ENCODE measurements around the gene HECTD1.
"Not testable (repeated sequence)": the region's sequence is repeated elsewhere in the genome, so short reads cannot be mapped to it uniquely, and the experiment has no call there.

The HECTD1 gene

DNA sequence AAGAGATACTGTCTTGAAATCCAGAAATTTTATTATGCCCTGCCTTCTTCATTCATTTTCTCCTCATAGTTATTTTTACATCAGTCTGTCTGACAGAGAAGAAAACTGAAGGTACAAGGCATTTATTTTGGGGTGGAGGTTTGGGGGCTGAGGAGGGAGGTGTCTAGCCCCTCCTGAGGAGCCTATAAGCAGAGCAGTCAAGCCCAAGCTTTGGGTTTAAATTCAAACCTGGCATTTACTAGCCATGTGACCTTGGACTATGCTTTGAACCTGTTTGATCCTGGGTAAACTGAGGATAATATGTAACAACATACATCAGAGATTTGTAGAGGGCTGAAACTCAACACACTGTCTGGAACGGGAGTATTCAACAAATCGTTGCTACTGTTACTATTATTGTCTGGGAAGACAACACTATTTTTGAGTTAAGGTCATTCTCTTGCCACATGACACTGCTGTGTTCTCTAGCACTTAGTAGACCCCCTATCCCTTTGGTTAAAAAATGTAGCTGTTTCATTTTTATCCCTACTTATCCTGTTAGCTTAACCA lies 115.4 kb downstream of the HECTD1 start:
- Histone ChIP-seq H3K27ac (ENCODE audit: low read length, poor library complexity, severe bottlenecking) (no peak overlapping the region), H3K79me1 (replicated peaks; ENCODE audit: low read length, poor library complexity, severe bottlenecking) (no peaks in the 10 kb centered on the region), H2BK12ac (ENCODE audit: low read length in 2 of 2) (no peak overlapping the region), H3K9me3 (ENCODE audit: control insufficient read depth, low read length) (no peaks in the 10 kb centered on the region), H3K27me3 (ENCODE audit: control insufficient read depth in 1 of 2, insufficient read depth in 1 of 2, low read length in 2 of 2) (no peaks in the 10 kb centered on the region), H3K18ac (ENCODE audit: low read depth in 1 of 2, low read length in 2 of 2) (no peak overlapping the region), H2BK5ac (ENCODE audit: low read depth, low read length, poor library complexity, severe bottlenecking) (no peak overlapping the region), H2BK15ac (ENCODE audit: low read depth, poor library complexity, severe bottlenecking) (no peak overlapping the region), H4K8ac (ENCODE audit: low read length) (no peak overlapping the region), H2BK120ac (ENCODE audit: low read depth, low read length) (no peak overlapping the region), H3K23ac (ENCODE audit: low read length in 2 of 2) (no peak overlapping the region), H3K4me1 (ENCODE audit: control insufficient read depth, insufficient read depth, low read depth, low read length) (no peaks in the 10 kb centered on the region), H3K14ac (ENCODE audit: low read length in 2 of 2) (no peak overlapping the region), H4K91ac (ENCODE audit: low read length) (no peak overlapping the region), H2AK5ac (ENCODE audit: low read length, severe bottlenecking) (no peak overlapping the region), H3K4me3 (ENCODE audit: insufficient read depth in 1 of 2, low read depth in 1 of 2, low read length in 2 of 2) (no peak overlapping the region), H3K36me3 (ENCODE audit: control insufficient read depth in 1 of 2, insufficient read depth in 2 of 2, low read depth in 1 of 2, low read length in 2 of 2) (peaks cover 3 to 16% of the 10 kb centered on the region in 2 experiments), H3K9ac (ENCODE audit: low read length) (no peak overlapping the region), H3K4me2 (ENCODE audit: low read length, poor library complexity, severe bottlenecking) (no peak overlapping the region), H3K4ac (ENCODE audit: low read depth in 1 of 2, low read length in 2 of 2) (no peak overlapping the region), H2AFZ (ENCODE audit: low read depth, low read length) (no peak overlapping the region)
- 100% methylated on average over 2 of the region's 2 CpGs for WGBS
- no peak for DNase-seq

DNA sequence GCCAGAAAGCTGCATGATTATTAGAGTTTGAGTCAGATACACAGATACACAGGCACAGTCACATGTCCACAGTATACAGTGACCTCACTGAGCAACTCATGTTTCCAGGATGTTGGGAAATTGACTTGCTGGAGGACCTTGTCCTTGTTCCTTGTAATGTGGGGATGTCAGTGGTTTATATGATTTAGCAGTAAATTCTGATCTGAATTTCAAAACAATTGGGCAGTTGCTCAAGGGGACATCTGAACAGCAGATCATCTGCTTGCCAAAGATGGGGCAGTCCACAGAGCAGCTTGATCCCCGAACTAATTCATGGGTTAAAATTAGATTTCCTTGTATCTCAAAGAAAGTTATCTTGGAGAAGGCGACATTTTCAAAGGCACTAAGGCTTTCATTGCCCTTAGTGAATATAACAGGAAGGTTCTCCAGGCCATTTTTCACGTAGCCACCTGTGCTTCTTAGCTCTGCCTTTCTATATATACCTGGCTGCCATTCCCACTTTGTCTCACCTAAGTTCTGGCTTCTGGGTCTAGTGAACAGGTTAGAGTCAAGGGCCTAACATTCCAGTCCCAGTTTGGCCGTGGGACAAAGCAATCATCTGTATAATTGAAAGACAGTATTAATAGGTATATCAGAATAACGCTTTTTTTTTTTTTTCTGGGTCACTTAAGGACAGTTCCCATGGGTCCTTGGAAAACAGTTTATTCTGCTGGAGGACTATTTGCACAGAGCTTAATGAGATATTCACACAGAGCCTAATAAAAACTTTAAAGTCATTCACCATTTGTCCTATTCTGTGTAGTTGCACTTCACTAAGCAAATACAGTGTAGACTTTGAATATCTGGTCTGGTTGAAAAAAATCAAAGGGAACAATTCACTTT lies 116.5 kb downstream of the HECTD1 start:
- no peak overlapping the region for H2AFZ ChIP-seq (ENCODE audit: low read depth, low read length)
- peak overlapping the region; percentile 88 for H3K9ac ChIP-seq (ENCODE audit: low read length)
- H3K4me2 ChIP-seq (ENCODE audit: low read length, poor library complexity, severe bottlenecking): no peak overlapping the region
- no peaks in the 10 kb centered on the region for H3K79me1 ChIP-seq (replicated peaks; ENCODE audit: low read length, poor library complexity, severe bottlenecking)
- H3K4ac ChIP-seq (ENCODE audit: low read depth in 1 of 2, low read length in 2 of 2): peak overlapping the region in 1 of 2 experiments; percentile 29
- H2BK120ac ChIP-seq (ENCODE audit: low read depth, low read length): peak overlapping the region; percentile 61
- no peak overlapping the region for H3K23ac ChIP-seq (ENCODE audit: low read length in 2 of 2)
- H2BK5ac ChIP-seq (ENCODE audit: low read depth, low read length, poor library complexity, severe bottlenecking): no peak overlapping the region
- no peak overlapping the region for H3K14ac ChIP-seq (ENCODE audit: low read length in 2 of 2)
- peaks cover 0 to 6% of the 10 kb centered on the region in 2 experiments for H3K36me3 ChIP-seq (ENCODE audit: control insufficient read depth in 1 of 2, insufficient read depth in 2 of 2, low read depth in 1 of 2, low read length in 2 of 2)
- no peaks in the 10 kb centered on the region for H3K27me3 ChIP-seq (ENCODE audit: control insufficient read depth in 1 of 2, insufficient read depth in 1 of 2, low read length in 2 of 2)
- H2BK12ac ChIP-seq (ENCODE audit: low read length in 2 of 2): peak overlapping the region in 1 of 2 experiments; percentile 84
- DNase-seq: peak; percentile 99
- no peaks in the 10 kb centered on the region for H3K9me3 ChIP-seq (ENCODE audit: control insufficient read depth, low read length)
- H4K8ac ChIP-seq (ENCODE audit: low read length): peak overlapping the region; percentile 60
- H4K91ac ChIP-seq (ENCODE audit: low read length): no peak overlapping the region
- H2BK15ac ChIP-seq (ENCODE audit: low read depth, poor library complexity, severe bottlenecking): peak overlapping the region; percentile 83
- no peak overlapping the region for H3K27ac ChIP-seq (ENCODE audit: low read length, poor library complexity, severe bottlenecking)
- H3K18ac ChIP-seq (ENCODE audit: low read depth in 1 of 2, low read length in 2 of 2): peak overlapping the region in 1 of 2 experiments; percentile 96
- WGBS: 90% methylated on average over 4 of the region's 5 CpGs
- H3K4me3 ChIP-seq (ENCODE audit: insufficient read depth in 1 of 2, low read depth in 1 of 2, low read length in 2 of 2): no peak overlapping the region
- no peak overlapping the region for H2AK5ac ChIP-seq (ENCODE audit: low read length, severe bottlenecking)
- no peaks in the 10 kb centered on the region for H3K4me1 ChIP-seq (ENCODE audit: control insufficient read depth, insufficient read depth, low read depth, low read length)

DNA sequence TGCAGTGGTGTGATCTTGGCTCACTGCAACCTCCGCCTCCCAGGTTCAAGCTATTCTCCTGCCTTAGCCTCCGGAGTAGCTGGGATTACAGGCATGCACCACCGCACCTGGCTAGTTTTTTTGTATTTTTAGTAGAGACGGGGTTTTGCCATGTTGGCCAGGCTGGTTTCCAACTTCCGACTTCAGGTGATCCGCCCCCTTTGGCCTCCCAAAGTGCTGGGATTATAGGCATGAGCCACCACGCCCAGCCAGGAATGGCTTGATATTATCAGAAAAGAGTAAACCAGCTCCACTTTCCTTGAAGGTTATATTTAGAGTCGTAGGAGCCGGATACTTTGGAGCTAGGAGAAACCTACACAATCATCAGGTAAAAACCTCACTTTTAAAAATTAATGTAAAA lies 121.1 kb downstream of the HECTD1 start:
- H3K4ac ChIP-seq (ENCODE audit: low read depth in 1 of 2, low read length in 2 of 2); H2BK15ac ChIP-seq (ENCODE audit: low read depth, poor library complexity, severe bottlenecking); H3K14ac ChIP-seq (ENCODE audit: low read length in 2 of 2); H3K18ac ChIP-seq (ENCODE audit: low read depth in 1 of 2, low read length in 2 of 2); H3K4me3 ChIP-seq (ENCODE audit: insufficient read depth in 1 of 2, low read depth in 1 of 2, low read length in 2 of 2); H2BK5ac ChIP-seq (ENCODE audit: low read depth, low read length, poor library complexity, severe bottlenecking); H2BK12ac ChIP-seq (ENCODE audit: low read length in 2 of 2); H3K4me1 ChIP-seq (ENCODE audit: control insufficient read depth, insufficient read depth, low read depth, low read length); H4K8ac ChIP-seq (ENCODE audit: low read length); H3K9me3 ChIP-seq (ENCODE audit: control insufficient read depth, low read length); H3K27me3 ChIP-seq (ENCODE audit: control insufficient read depth in 1 of 2, insufficient read depth in 1 of 2, low read length in 2 of 2); H3K9ac ChIP-seq (ENCODE audit: low read length); H3K23ac ChIP-seq (ENCODE audit: low read length in 2 of 2); H4K91ac ChIP-seq (ENCODE audit: low read length); H2BK120ac ChIP-seq (ENCODE audit: low read depth, low read length); DNase-seq; H3K4me2 ChIP-seq (ENCODE audit: low read length, poor library complexity, severe bottlenecking); H3K27ac ChIP-seq (ENCODE audit: low read length, poor library complexity, severe bottlenecking); H2AFZ ChIP-seq (ENCODE audit: low read depth, low read length); H3K79me1 ChIP-seq (replicated peaks; ENCODE audit: low read length, poor library complexity, severe bottlenecking); H2AK5ac ChIP-seq (ENCODE audit: low read length, severe bottlenecking); H3K36me3 ChIP-seq (ENCODE audit: control insufficient read depth in 1 of 2, insufficient read depth in 2 of 2, low read depth in 1 of 2, low read length in 2 of 2): not testable (repeated sequence)
- 98% methylated on average over 7 of the region's 9 CpGs for WGBS

DNA sequence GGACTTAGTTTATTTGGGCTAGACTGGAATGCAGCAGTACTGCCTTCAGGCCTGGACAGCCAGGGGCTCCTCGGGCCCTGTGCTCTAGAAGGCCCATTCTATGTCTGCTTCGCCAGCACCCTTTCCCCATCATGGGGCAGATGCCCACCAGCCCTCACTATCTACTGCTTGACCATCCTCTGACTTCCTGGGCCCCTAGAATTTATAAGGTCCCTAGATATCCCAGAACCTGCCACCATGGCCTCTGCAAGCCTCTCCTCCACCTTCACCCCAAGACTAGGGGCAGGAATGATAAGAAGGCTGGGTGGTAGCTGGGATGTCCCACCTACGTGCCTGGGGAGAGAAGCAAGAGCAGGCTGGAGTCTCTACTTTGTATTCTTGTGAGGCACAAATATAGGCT lies 122.6 kb downstream of the HECTD1 start:
- Histone ChIP-seq H3K9ac (ENCODE audit: low read length) (no peak overlapping the region), H3K27ac (ENCODE audit: low read length, poor library complexity, severe bottlenecking) (no peak overlapping the region), H3K23ac (ENCODE audit: low read length in 2 of 2) (no peak overlapping the region), H2BK5ac (ENCODE audit: low read depth, low read length, poor library complexity, severe bottlenecking) (no peak overlapping the region), H3K27me3 (ENCODE audit: control insufficient read depth in 1 of 2, insufficient read depth in 1 of 2, low read length in 2 of 2) (no peaks in the 10 kb centered on the region), H3K4me3 (ENCODE audit: insufficient read depth in 1 of 2, low read depth in 1 of 2, low read length in 2 of 2) (no peak overlapping the region), H2AK5ac (ENCODE audit: low read length, severe bottlenecking) (no peak overlapping the region), H3K79me1 (replicated peaks; ENCODE audit: low read length, poor library complexity, severe bottlenecking) (no peaks in the 10 kb centered on the region), H3K14ac (ENCODE audit: low read length in 2 of 2) (no peak overlapping the region), H3K4me1 (ENCODE audit: control insufficient read depth, insufficient read depth, low read depth, low read length) (no peaks in the 10 kb centered on the region), H2AFZ (ENCODE audit: low read depth, low read length) (no peak overlapping the region), H3K4ac (ENCODE audit: low read depth in 1 of 2, low read length in 2 of 2) (no peak overlapping the region), H4K91ac (ENCODE audit: low read length) (no peak overlapping the region), H2BK12ac (ENCODE audit: low read length in 2 of 2) (no peak overlapping the region), H3K4me2 (ENCODE audit: low read length, poor library complexity, severe bottlenecking) (no peak overlapping the region), H4K8ac (ENCODE audit: low read length) (no peak overlapping the region), H3K9me3 (ENCODE audit: control insufficient read depth, low read length) (no peaks in the 10 kb centered on the region), H2BK120ac (ENCODE audit: low read depth, low read length) (no peak overlapping the region), H3K36me3 (ENCODE audit: control insufficient read depth in 1 of 2, insufficient read depth in 2 of 2, low read depth in 1 of 2, low read length in 2 of 2) (peaks cover 0 to 9% of the 10 kb centered on the region in 2 experiments), H3K18ac (ENCODE audit: low read depth in 1 of 2, low read length in 2 of 2) (no peak overlapping the region), H2BK15ac (ENCODE audit: low read depth, poor library complexity, severe bottlenecking) (no peak overlapping the region)
- WGBS: 92% methylated on average over 3 of the region's 3 CpGs
- DNase-seq: no peak

Measured in mesenchymal stem cell (in vitro differentiated cells and primary cell).